GM08714 (cell line): ENCODE results near the gene MEFV.
"Not testable (repeated sequence)": the region's sequence is repeated elsewhere in the genome, so short reads cannot be mapped to it uniquely, and the experiment has no call there.

Experiments
- H3K4me3 ChIP-seq: fragments of 200-500 bp; sonication (Bioruptor generic); 2 replicates; pipeline ENCODE4 v1.5.1; 2014; ENCODE audit warnings: mild to moderate bottlenecking, low read length, inconsistent platforms
- ZNF274 ChIP-seq: IDR thresholded peaks from 2 replicates; pipeline ENCODE4 v1.6.1; 2012; ENCODE audit warnings: mild to moderate bottlenecking, low read depth, low read length

MEFV gene

DNA sequence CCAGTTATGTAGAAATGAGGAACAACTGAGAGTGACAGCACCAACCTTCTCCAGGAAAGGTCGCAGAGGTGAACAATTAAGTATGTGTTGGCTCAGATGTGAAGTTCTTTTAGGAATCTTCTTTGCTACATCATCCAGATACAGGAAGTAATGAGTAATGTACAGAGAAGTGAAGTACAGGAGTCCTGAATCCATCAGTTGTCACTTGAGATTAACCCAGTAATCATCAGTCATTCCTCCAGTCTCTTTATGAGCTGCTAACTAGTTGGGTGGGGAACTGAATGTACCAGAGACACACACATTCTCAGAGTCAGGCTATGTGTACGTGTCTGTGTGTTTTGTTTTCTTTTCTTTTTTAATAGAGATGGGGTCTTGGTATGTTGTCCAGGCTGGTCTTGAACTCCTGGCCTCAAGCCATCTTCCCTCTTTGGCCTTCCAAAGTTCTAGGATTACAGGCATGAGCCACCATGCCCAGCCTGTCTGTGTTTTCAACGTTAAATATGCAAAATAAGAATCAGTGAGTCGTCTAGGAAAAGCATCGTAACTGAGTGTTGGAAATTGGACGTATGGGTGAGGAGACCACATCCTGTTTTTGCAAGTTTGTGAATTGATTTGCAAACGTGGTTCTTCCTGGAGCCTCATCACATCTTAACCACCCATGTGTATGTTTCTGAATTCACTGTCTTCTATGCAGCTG lies 41.4 kb downstream of the MEFV start:
- TF ChIP-seq ZNF274: no peak
- no peak overlapping the region for H3K4me3 ChIP-seq

DNA sequence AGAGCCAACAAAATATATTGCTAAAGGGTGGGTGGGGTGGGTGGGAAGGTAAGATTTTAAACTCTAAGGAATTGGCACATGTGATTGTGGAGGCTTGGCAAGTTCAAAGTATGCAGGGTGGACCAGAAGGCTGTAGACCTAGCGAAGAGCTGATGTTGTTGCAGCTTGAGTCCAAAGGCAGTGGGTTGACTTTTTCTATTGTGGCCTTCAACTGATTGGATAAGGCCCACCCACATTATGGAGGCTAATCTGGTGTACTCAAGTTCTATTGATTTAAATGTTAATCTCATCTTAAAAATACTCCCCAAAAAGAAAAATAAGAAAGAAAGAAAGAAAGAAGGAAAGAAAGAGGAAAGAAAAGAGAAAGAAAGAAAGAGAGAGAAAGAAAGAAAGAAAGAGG lies 43.9 kb downstream of the MEFV start:
- no peak overlapping the region for H3K4me3 ChIP-seq
- no peak for TF ChIP-seq ZNF274

DNA sequence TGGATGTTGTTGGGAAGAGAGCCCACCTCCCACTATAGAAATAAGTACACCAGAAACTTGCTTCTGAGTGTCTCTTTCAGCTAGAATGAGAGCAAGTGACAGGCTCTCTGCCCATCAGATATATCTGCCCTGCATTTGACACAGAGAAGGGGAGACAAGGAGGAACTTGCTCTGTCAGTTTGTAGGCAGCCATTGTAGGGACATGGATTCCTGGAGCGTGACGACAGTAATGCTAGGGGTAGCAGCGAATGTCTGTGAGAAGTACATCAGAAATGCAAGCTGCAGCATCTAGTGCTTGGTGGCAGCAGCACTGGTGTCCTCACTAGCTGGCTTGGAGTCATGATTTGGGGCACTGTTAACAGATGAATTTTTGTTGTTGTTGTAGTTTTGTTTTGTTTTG lies 44.4 kb downstream of the MEFV start:
- no peak overlapping the region for H3K4me3 ChIP-seq
- no peak for TF ChIP-seq ZNF274

DNA sequence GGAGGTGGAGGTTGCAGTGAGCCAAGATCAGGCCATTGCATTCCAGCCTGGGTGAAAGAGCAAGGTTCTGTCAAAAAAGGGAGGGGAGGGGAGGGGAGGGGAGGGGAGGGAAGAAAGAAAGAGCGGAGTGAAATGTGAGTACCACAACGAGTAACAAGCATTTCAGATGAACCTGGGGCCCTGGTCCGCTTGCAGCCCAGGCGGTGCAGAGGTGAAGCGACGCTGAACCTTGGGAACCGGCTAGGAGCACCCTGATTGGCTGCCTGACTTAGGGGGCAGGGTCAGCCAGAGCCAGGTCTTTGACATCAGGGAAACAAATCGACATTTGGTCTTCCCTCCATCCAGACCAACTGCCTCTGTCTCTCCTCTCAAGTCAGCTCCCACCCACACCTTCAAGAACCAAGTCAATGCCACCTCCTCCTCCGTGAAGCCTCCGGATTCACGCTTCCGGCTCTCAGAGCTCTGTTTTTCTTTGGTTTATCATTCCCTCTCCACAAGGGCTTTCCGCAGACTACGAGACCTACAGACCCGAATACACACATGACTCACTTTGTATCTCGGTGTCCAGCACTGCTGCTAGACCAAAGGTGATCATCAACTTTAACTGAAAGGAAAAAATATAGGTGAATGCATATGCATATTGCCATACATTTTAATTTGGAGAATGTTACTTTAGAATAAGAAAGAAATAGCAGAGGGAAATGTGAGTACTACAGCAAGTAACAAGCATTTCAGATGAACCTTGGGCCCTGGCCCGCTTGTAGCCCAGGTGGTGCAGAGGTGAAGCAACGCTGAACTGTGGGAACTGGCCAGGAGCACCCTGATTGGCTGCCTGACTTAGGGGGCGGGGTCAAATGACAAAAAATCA lies 49.1 kb downstream of the MEFV start:
- no peak for TF ChIP-seq ZNF274
- no peak overlapping the region for H3K4me3 ChIP-seq

DNA sequence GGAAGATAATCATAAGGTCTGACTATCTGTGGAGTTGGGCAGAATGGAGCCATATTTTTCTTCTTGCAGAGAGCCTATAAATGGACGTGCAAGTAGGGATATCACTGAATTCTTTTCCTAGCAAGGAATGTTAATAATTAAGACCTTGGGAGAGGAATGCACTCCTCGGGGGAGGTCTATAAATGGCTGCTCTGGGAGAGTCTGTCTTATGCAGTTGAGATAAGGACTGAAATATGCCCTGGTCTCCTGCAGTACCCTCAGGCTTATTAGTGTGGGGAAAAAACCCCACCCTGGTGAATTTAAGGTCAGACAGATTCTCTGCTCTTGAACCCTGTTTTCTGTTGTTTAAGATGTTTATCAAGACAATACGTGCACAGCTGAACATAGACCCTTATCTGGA lies 50.5 kb downstream of the MEFV start:
- not testable (repeated sequence) for H3K4me3 ChIP-seq

DNA sequence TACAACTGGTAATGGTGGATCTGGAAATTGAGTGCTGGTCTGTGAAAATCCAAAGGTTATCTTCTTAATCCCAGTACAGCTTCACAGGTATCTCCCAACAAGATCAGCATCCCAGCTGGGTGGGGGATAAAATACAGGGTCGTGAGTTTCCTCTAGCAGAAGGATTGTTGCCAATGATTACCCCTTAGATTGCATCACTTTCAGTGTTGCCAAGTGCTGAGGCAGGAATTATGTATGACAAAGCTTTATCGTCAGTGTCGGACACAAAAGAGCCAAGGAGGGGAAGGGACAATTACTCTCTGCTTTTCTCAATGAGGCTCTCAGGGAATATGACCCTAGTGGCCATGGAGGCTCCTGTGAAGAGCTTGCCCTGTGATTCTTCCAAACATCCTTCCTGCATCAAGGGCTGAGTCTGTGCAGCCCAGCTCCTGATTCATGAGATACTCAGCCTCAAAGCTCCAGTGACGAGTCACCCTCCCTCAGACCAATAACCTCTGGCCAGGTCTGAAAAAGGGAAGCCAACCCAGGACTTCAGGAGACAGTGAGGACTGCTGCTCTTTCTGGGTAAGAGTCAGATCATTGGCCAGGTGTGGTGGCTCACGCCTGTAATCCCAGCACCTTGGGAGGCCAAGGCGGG lies 53.4 kb downstream of the MEFV start:
- no peak for TF ChIP-seq ZNF274
- H3K4me3 ChIP-seq: no peak overlapping the region

DNA sequence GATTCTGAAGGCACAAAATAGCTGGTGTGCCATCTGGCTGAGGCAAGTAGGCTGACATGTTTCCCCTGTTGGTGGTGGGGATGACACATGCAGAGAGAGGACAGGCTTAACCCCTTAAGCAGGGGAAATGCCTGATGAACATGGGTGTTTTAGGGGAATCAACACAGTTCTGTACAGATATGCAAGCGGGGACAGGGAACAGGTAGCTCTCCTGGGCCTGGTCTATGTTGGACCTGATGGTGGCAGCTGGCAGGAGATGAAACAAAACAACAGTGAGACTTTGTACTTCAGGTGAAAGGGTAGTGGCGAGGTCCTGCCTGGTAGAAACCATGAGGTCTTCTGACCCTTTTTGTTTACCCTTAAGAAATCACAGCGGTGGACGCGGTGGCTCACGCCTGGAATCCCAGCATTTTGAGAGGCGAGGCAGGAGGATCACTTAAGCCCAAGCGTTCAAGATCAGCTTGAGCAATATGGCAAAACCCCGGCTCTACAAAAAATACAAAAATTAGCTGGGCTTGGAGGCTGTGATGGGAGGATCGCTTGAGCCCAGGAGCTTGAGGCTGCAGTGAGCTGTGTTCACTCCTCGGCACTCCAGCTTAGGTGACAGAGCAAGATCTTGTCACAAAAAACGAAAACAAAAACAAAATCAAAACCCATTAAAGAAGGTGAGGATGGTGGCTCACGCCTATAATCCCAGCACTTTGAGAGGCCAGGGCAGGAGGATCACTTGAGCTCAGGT lies 57.9 kb downstream of the MEFV start:
- no peak overlapping the region for H3K4me3 ChIP-seq
- no peak for TF ChIP-seq ZNF274

DNA sequence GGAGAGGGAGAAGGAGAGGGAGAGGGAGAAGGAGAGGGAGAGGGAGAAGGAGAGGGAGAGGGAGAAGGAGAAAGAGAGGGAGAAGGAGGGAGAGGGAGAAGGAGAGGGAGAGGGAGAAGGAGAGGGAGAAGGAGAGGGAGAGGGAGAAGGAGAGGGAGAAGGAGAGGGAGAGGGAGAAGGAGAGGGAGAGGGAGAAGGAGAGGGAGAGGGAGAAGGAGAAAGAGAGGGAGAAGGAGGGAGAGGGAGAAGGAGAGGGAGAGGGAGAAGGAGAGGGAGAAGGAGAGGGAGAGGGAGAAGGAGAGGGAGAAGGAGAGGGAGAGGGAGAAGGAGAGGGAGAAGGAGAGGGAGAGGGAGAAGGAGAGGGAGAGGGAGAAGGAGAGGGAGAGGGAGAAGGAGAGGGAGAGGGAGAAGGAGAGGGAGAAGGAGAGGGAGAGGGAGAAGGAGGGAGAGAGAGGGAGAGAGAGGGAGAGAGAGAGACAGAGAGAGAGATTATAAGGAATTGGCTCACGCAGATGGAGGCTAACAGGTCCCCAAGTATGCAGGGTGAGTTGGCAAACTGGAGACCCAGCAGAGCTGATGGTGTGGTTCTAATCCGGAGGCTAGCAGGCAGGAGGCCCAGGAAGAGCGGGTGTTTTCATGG lies 58.6 kb downstream of the MEFV start:
- not testable (repeated sequence) for H3K4me3 ChIP-seq

DNA sequence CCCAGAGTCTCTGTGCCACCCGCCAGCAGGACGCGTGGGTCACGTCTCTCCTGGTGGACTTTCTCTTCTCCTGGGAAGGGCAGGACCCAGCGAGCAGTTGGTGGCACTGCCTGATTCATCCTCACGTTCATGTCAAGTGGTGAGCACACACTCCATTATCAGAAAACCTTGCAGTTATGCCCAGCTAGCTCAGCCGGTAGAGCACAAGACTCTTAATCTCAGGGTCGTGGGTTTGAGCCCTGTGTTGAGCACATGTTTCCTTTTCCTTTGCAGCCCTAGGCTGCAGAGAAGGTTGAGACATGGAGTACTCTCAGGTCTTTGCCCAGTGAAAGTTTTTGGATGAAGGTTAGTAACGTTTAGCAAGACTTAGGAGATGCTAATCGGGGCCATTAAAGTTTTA lies 60.5 kb downstream of the MEFV start:
- H3K4me3 ChIP-seq: no peak overlapping the region
- no peak for TF ChIP-seq ZNF274

DNA sequence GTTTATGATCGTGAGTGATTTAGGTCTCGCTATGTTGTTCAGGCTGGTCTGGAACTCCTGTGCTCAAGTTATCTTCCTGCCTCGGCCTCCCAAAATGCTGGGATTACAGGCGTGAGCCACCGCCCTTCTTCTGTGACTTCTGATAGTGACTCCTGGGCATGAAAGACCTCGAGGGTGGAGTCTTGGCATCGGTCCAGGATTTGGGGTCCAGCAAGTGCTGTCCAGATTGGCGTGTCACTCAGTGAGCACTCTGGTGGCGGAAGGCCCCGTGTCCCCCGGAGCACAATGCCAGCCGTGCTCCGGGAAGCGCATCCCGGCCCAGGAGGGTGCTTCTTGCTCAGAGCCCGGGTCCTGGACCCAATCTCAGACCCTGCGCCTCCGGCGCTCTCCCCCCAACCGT lies 61.6 kb downstream of the MEFV start:
- no peak for TF ChIP-seq ZNF274
- no peak overlapping the region for H3K4me3 ChIP-seq

DNA sequence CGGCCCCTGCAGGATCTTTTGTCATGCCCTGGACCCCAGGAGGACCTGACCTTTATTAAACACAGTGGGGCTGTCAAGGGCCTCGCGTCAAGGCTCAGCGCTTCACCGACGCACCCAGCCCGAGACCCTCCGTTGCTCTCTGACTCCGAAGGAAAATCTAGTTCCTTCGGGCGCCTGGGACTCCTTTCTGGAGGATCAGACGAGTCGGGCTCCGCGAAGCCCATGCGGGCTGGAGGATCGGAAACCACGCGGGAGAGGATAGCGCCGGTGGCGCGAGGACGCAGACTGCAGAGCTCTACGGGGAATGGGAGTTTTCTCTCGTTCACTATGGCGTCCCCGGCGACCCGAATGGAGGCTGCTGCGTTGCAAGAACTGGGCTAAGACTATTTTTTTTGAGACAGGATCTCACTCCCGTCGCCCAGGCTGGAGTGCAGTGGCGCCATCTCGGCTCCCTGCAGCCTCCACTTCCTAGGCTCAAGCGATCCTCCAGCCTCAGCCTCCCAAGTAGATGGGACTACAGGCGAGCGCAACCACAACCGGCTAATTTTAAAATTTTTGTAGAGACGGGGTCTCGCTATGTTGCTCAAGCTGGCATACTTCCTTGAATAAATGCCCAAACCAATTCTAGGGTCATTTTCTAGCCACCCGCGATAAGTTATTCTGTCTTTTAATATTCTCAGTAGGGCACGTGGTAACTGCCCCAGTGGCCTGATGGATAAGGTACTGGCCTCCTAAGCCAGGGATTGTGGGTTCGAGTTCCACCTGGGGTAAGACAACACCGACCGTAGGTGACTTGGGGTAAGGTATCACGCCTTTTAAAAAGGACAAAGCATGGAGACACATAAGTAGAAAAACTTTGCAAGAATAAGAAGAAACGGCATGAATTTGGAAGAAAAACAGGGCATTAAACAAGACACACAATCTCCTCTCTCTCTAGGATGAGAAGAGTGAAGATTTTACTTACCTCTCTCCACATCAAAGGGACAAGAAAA lies 62.9 kb downstream of the MEFV start:
- H3K4me3 ChIP-seq: no peak overlapping the region
- no peak for TF ChIP-seq ZNF274

DNA sequence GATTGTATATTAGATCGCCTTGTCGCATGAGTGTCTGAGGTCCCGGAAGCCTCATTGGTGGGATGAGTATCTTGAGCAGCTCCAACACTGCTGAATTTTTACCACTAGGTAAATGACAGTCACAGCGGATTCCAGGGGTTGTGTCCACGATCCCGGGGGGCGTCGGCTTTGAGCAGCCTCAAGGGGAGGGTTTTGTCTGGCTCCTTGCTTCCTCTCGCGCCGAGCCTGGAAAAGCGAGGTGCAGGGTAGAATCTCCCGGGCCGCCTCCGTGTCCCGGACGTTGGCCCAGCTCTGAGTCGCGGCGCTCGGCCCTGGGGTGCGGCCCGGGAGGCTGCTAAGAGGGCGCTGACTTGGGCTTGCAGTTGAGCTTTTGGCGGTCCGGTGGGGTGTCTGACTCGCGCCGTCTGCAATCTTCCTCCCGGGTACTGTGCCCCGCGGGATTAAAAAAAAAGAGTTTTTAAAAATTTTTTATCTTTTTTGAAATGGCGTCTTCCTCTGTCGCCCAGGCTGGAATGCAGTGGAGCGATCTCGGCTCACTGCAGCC lies 63.9 kb downstream of the MEFV start:
- no peak for TF ChIP-seq ZNF274
- H3K4me3 ChIP-seq: no peak overlapping the region
